KOPT-K1 (cell line): ENCODE results near the gene AKR1C1.
"Not testable (repeated sequence)": the region's sequence is repeated elsewhere in the genome, so short reads cannot be mapped to it uniquely, and the experiment has no call there.

Experiments used
- H3K27ac ChIP-seq: fragments of 200-600 bp; sonication (generic); 2 replicates; pipeline ENCODE4 v1.5.1; 2016; ENCODE audit warnings: antibody characterized with exemption, mild to moderate bottlenecking, low read depth, low read length; ENCODE audit not compliant: poor library complexity, severe bottlenecking
- H3K36me3 ChIP-seq: fragments of 200-600 bp; sonication (generic); 2 replicates; pipeline ENCODE4 v1.5.1; 2017; ENCODE audit warnings: antibody characterized with exemption, mild to moderate bottlenecking, low read length, moderate library complexity; ENCODE audit not compliant: insufficient read depth
- H3K9me3 ChIP-seq: fragments of 200-600 bp; sonication (generic); 2 replicates; pipeline ENCODE4 v1.5.1; 2017; ENCODE audit warnings: antibody characterized with exemption, low read length, mild to moderate bottlenecking; ENCODE audit not compliant: insufficient read depth, poor library complexity, severe bottlenecking

AKR1C1 gene

GRCh38 chr10:4962876-4963814 is at the start of gene AKR1C1:
AKR1C1 (plus strand) TSS chr10:4963415; CDS start chr10:4963445, 30 bp downstream.
- H3K9me3 ChIP-seq, H3K27ac ChIP-seq: not testable (repeated sequence)

GRCh38 chr10:4914213-4914850 is 48.9 kb upstream of the AKR1C1 start:
- no peaks in the 10 kb centered on the region for H3K9me3 ChIP-seq
- H3K36me3 ChIP-seq, result no peaks in the 10 kb centered on the region
- no peak overlapping the region for H3K27ac ChIP-seq

More at GRCh38 chr10:4962876-4963814, at the start of gene AKR1C1:
- not testable (repeated sequence) for H3K36me3 ChIP-seq

DNA sequence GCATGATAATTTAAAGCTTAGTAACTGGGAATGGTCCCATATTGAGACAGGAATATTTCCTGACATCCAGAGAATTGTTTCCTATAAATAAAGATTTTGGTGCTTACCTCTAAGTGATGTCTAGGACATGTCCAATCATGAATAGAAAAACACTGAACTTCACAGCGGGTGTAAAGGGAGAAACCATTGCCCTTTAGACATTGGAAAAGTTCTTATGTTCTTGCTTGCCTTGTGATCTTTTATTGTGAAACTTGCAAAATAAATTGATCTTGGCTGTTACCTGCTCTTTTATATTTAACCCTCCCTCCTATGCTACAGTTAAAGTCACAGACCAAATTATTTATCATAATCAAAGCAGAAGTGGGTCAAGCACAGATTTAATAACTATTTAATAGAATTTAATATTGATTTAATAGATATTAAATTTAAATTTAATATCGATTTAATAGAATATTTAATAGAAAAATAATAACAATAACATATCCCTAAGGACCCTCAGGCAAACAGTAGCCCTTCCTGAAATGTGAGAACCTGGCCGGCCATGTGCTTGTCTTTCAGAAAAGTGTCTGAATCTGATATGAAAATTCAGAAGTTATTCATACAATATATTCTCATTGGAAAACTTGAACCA is 47.0 kb upstream of the AKR1C1 start:
- no peaks in the 10 kb centered on the region for H3K9me3 ChIP-seq
- H3K36me3 ChIP-seq, result no peaks in the 10 kb centered on the region
- no peak overlapping the region for H3K27ac ChIP-seq

GRCh38 chr10:4918236-4918635 is 45.0 kb upstream of the AKR1C1 start:
- no peaks in the 10 kb centered on the region for H3K36me3 ChIP-seq
- no peaks in the 10 kb centered on the region for H3K9me3 ChIP-seq
- H3K27ac ChIP-seq, result no peak overlapping the region

DNA sequence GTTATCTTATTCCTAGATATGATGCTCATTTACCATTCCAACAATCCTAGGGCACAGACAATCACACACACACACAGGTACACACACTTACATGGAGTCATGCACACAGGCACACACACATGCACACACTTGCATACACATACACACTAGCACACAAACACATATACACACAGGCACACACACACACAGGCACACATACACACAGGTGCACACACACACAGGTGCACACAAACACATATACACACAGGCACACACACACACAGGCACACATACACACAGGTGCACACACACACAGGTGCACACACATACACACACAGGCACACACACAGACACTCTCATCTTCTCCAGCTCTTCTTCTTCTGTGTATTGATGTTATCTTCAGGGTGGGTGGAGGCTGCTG is 38.7 kb upstream of the AKR1C1 start:
- not testable (repeated sequence) for H3K36me3 ChIP-seq, H3K27ac ChIP-seq, H3K9me3 ChIP-seq

GRCh38 chr10:4926400-4926799 is 36.8 kb upstream of the AKR1C1 start:
- no peak overlapping the region for H3K27ac ChIP-seq
- H3K9me3 ChIP-seq, result peaks cover 4% of the 10 kb centered on the region
- H3K36me3 ChIP-seq, result no peaks in the 10 kb centered on the region

GRCh38 chr10:4931587-4931986 is 31.6 kb upstream of the AKR1C1 start:
- Histone ChIP-seq H3K36me3 (no peaks in the 10 kb centered on the region), H3K27ac (no peak overlapping the region), H3K9me3 (no peaks in the 10 kb centered on the region)

DNA sequence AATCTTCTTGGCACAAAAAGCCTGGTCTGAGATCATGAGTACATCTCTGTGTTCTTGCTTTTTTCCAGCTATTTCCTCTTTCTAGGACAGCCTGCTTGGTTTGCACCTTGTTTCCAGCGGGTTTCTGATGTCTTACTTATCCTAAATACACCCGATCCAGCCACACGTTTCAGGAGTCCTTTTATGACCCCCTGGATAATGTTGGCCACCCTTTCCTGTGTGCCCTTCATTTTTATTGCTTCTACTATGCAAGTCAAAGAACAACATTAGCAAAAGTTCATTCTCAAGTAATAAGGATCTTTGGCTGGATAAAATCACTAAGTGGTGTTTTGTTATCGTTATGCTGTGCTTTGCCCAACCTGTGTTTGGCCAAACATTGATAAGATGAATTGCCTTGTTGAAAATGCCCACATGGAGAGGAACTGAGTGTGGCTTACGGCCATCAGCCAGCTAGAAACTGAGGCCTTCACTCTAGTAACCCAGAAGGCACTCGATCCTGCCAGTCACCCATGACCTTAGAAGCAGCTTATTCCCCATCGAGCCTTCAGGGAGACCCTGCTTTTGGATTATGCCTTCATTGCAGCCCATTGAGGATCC is 28.7 kb upstream of the AKR1C1 start:
- H3K36me3 ChIP-seq, result no peaks in the 10 kb centered on the region
- H3K9me3 ChIP-seq, result no peaks in the 10 kb centered on the region
- H3K27ac ChIP-seq, result no peak overlapping the region

DNA sequence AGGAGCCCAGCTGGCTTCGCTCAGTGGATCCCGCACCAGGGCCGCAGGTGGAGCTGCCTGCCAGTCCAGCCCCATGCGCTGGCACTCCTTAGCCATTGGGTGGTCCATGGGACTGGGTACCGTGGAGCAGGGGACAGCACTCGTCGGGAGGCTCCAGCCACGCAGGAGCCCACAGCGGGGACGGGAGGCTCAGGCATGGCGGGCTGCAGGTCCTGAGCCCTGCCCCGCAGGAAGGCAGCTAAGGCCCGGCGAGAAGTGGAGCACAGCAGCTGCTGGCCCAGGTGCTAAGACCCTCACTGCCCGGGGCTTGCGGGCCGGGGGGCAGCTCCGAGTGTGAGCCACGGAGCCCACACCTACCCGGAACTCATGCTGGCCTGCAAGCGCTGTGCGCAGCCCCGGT is 25.9 kb upstream of the AKR1C1 start:
- Histone ChIP-seq H3K9me3 (no peaks in the 10 kb centered on the region), H3K27ac (no peak overlapping the region), H3K36me3 (no peaks in the 10 kb centered on the region)

DNA sequence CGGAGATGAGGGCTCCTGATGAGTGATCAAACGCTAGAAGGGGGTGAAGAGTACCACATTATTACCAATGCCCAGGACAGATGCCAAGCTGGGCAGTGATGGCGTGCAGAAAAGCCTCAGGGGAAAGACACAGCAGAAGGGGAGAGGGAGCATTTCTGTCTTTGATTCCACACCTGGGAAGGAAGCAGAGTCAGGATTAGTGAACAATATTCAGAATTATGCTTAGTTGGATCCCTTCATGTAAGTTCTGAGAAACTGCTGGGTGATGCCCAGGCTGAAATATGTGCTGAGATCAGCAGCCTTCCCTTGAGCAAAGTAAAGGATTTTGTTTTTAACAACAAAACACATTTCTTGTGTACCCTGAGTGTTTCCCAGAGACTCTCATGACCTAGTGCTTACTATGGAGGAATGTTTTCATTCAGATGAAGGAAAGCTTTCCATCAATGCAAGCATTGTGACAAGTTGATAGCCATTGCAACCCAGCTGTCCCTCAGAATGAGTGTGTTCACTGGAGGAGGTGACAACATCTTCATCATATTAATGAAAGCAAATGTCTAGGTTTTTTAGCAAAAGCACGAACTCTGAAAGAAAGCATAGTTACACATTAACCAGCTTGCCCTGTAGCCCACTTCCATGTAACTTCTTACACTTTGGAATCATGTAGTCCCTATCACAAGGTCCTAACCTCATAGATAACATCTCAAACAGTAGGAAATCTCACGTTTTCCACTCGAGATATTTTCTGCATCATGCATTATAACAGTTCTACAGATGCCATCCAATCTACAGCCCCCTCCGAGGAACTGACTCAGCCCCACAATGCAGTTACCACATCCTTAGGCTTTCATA is 23.8 kb upstream of the AKR1C1 start:
- no peaks in the 10 kb centered on the region for H3K36me3 ChIP-seq
- H3K9me3 ChIP-seq, result no peaks in the 10 kb centered on the region
- no peak overlapping the region for H3K27ac ChIP-seq

- H3K36me3 ChIP-seq, H3K9me3 ChIP-seq, H3K27ac ChIP-seq: not testable (repeated sequence)
Observed at GRCh38 chr10:4940073-4940428, 23.2 kb upstream of the AKR1C1 start.

- not testable (repeated sequence) for H3K27ac ChIP-seq, H3K36me3 ChIP-seq, H3K9me3 ChIP-seq
Observed at GRCh38 chr10:4940909-4941308, 22.3 kb upstream of the AKR1C1 start.

GRCh38 chr10:4941540-4942330 is 21.5 kb upstream of the AKR1C1 start:
- H3K36me3 ChIP-seq, result no peaks in the 10 kb centered on the region
- no peaks in the 10 kb centered on the region for H3K9me3 ChIP-seq
- no peak overlapping the region for H3K27ac ChIP-seq

GRCh38 chr10:4942931-4943330 is 20.3 kb upstream of the AKR1C1 start:
- not testable (repeated sequence) for H3K9me3 ChIP-seq, H3K27ac ChIP-seq

More at GRCh38 chr10:4942931-4943330, 20.3 kb upstream of the AKR1C1 start:
- H3K36me3 ChIP-seq, result not testable (repeated sequence)
